DOHH2 (cell line): ENCODE data around the gene BTBD1.

Experiments used
- CTCF ChIP-seq: fragments of 200-600 bp; sonication (generic); IDR thresholded peaks from one replicate; pipeline ENCODE4 v1.5.1; 2014; ENCODE audit warnings: antibody characterized with exemption, mild to moderate bottlenecking, low read depth, low read length; ENCODE audit not compliant: poor library complexity, severe bottlenecking
- EZH2phosphoT487 ChIP-seq: fragments of 200-600 bp; sonication (generic); IDR thresholded peaks from 2 replicates; pipeline ENCODE4 v1.6.1; 2017; ENCODE audit warnings: borderline replicate concordance, mild to moderate bottlenecking, antibody characterized with exemption, low read length, moderate library complexity, mixed read lengths

GRCh38 chr15:82999905-83000671 is 67.0 kb downstream of the BTBD1 start:
- TF ChIP-seq CTCF = peak; percentile 63
- TF ChIP-seq EZH2phosphoT487 = no peak
